Measurements from ENCODE around the gene C11orf54.
"Not testable (repeated sequence)": the region's sequence is repeated elsewhere in the genome, so short reads cannot be mapped to it uniquely, and the experiment has no call there.

Gene C11orf54

GRCh38 chr11:93772123-93772522, 30.7 kb downstream of the C11orf54 start:
- DNase-seq: no peak

GRCh38 chr11:93773045-93773477, 31.6 kb downstream of the C11orf54 start:
- no peak for DNase-seq

- DNase-seq: no peak
These were observed 32.2 kb downstream of the C11orf54 start for GRCh38 chr11:93773601-93774200.

GRCh38 chr11:93774560-93774959, 33.1 kb downstream of the C11orf54 start:
- not testable (repeated sequence) for DNase-seq

- DNase-seq: no peak
These were observed 33.8 kb downstream of the C11orf54 start for GRCh38 chr11:93775289-93775688.

- no peak for DNase-seq
These were observed 41.9 kb downstream of the C11orf54 start for GRCh38 chr11:93783362-93783761.

- DNase-seq: peak; percentile 66
These were observed 42.3 kb downstream of the C11orf54 start for GRCh38 chr11:93783765-93784144.

GRCh38 chr11:93784145-93784934, 42.9 kb downstream of the C11orf54 start, which contains the start of gene MED17:
TSS of gene MED17 (plus strand) at chr11:93784282. CDS start at chr11:93784514, 232 bp downstream.
- DNase-seq: peak; percentile 89

- DNase-seq: peak; percentile 29
These were observed 43.5 kb downstream of the C11orf54 start for GRCh38 chr11:93784935-93785360.

- no peak for DNase-seq
These were observed 50.0 kb downstream of the C11orf54 start for GRCh38 chr11:93791493-93791892.

- DNase-seq: no peak
These were observed 55.2 kb downstream of the C11orf54 start for GRCh38 chr11:93796441-93797231.

- no peak for DNase-seq
These were observed 59.9 kb downstream of the C11orf54 start for GRCh38 chr11:93801366-93801765.

- no peak for DNase-seq
These were observed 63.4 kb downstream of the C11orf54 start for GRCh38 chr11:93804879-93805278.

- no peak for DNase-seq
These were observed 66.5 kb downstream of the C11orf54 start for GRCh38 chr11:93807980-93808379.

- no peak for DNase-seq
These were observed 72.5 kb downstream of the C11orf54 start for GRCh38 chr11:93813974-93814373.
